ENCODE results near the gene EGR1.

DNA sequence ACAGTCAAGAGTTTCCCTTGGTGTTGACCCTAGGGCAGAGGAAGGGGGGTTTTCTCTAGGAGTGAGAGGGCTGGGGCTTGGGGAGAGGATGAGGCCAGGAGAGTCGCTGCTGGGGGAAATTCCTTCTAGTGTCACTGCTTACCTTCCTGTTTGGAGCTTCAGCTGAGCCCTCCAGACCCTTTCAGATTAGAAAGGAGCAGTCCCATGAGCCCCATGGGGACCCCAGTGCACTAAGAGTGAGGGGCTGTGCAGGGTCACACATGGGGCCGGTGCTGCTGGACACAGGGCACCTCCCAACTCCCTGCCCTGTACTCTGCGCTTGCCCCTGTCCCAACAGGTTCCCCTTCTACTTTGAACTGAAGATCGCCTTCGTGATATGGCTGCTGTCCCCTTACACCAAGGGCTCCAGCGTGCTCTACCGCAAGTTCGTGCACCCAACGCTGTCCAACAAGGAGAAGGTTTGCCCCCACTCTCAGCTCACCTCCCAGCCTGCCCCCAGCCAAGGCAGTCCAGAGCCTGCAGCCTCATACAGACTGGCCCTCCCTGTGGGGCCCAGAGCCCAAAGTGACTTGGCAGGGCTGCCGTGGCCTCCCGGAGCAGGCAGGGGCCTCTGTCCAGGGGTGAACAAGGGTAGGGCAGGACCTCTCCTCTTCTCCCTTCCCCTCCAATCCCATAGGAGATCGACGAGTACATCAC is 21.1 kb upstream of the EGR1 start:
- TF ChIP-seq CTCF (IDR thresholded peaks at IDR 0.05) (no peak), EZH2 (IDR thresholded peaks at IDR 0.05; ENCODE audit: borderline replicate concordance, insufficient read depth, low read depth, low read length, poor library complexity, severe bottlenecking) (no peak)

Measured in B cell (primary cell).